ENCODE results near the gene IL3.

IL3 gene, protein sequence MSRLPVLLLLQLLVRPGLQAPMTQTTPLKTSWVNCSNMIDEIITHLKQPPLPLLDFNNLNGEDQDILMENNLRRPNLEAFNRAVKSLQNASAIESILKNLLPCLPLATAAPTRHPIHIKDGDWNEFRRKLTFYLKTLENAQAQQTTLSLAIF

DNA sequence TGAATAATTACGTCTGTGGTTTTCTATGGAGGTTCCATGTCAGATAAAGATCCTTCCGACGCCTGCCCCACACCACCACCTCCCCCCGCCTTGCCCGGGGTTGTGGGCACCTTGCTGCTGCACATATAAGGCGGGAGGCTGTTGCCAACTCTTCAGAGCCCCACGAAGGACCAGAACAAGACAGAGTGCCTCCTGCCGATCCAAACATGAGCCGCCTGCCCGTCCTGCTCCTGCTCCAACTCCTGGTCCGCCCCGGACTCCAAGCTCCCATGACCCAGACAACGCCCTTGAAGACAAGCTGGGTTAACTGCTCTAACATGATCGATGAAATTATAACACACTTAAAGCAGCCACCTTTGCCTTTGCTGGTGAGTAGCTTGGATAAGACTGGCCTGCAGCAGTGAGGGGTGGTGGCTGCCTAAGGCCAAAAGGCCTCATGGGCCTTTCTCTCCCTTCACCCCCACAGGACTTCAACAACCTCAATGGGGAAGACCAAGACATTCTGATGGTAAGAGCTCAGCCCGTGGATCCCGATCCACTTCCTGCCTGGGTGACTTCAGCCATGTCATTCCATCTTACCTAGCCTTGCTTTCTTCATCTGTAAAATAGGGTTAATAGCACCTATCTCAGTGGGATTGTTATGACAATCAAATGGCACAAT is at the start of gene IL3:
Gene IL3 (plus strand): TSS at position 155 of the 661 bp plus-strand sequence. CDS start 52 bp downstream, at position 207.
- no peak for DNase-seq

DNA sequence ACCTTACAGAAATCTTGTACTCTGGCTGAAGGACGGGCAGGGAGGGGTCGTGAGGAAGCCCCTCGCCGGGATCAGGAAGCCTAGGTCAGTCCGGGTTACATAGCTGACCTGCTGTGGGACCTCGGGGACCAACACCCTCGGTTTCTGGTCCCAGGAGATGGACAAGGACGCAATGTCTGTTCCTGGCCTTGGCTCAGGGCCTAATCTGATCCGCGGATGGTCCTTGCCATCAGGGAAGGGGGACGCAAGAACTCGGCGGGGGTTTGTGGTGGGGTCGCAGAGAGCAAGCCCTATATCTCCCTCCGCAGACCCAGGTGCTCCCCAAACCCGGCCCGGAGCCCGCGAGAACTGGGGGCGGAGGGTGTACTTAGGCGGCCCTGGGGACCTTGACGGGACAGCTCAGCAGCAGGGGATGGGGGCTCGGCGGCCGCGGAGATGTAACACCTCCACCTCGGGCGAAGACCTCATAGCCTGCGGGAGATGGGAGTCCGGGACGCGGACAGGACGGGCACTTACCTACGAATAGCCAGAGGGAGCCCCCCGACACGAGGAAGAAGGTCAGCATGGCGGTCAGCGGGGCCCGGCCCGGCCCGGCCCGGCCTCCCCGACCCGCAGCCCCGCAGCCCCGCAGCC is 49.4 kb upstream of the IL3 start:
- DNase-seq, result no peak

DNA sequence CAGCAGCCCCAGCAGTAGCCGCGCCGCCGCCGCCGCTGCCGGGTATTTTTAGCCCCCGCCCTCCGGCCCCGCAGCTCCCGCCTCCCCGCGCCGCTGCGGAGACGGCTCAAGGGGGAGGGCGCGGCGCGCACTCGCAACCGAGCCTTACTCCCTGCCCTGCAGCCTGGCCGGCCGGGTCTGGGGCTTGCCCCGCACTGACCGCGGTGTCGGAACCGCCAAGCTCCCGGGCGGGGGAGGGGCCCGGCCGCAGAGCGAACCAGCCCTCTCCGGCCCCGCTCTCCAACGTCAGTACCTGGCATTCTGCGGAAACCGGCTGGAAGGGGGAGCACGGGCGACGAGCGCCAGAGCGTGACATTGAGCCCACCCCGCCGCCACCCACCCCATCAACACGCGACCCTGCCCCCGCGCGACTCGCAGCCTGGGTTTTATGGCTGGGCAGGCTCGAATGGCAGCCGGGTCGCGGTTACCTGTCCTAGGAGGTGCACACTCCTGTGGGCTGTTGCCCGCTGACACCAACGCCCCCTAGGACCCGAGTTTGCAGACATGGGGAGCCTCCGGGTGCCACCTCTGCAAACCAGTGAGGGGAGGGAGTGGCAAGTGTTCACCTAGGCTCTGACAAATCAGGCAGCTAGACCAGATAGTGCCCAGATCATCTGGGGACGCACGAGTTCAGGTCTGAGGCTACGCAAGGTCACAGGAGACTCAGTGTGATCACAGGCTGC is 48.7 kb upstream of the IL3 start, which contains the start of gene ACSL6:
Gene ACSL6 (minus strand): TSS at position 37 of the 722 bp plus-strand sequence. CDS start 105 bp downstream, outside the sequence.
- no peak for DNase-seq

DNA sequence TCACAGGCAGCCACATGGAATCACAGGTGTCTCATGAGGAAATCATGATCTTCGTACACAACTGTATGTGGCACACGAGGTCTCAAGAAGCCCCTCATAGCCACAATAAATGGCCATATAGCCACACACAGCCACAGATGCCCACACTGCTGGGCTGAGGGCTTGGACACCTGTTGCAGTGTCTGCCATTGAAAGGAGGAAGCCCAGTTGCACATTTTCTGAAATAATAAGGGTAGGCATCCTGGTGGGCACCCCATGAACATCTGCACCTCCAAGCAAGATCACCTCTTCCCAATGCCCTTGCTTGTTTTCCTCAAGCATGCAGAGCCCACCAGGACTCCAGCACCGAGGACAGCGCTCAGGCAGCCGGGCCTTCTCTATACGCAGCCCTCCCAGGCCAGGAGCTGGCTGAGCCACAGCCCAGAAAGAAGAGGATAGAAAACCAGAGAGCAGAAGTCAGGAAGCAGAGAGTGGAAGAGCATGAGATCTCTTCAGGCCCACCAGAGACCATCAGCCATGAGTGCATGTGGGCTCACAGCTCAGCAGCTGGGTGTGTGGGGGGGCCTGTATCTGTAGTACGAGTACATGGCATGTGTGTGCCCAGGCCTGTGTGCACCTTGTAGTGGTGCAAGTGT is 48.0 kb upstream of the IL3 start:
- DNase-seq, result no peak

DNA sequence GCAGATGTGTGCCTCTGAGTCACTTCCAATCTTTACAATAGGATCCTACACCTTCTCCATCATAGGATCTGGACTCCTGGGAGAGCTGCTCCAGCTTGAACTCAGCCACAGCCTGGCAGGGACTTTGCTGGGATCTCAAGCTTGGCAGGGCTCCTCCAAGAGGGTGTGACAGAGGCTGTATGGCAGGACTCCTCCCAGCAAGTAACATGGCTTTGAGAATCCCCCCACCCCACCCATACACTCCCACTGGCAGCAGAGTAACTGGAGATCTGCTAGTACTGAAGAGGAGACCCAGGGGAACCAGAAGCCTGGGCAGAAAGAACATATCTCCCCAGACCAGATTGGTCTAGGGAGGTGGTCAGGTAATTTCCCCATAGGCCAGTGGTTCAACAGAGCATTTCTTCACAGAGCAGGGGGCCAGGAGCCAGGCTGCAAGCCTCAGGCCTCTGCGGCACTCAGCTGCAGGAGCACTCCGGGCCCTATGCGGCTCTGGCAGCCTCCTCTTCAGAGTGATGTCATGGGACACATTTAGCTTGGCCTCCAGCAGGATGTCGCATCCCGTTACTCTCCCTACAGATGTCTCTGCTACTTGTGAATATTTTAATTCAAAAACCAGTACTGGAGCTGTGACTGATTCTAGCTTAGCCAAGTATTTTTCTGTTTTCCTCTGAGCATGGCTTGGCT is 47.3 kb upstream of the IL3 start:
- no peak for DNase-seq

DNA sequence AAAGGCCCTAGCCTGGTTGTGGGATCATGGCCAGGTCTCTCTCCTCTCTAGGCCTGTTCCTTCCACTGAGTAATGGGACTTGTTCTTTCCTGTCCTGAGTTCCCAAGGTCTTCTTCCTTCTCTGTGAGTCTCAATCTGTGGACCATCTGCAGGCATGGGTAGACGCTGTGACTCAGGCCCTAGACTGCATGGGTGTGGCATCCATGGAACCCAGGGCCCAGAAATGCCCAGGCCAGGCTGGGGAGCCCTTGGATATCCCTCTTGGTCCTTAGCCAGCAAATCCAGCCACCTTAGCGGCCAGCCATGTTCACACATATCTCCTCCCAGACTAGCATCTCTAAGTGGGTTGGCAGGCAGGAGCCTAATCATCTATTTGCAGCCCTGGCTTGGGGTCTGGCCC is 46.7 kb upstream of the IL3 start:
- no peak for DNase-seq

DNA sequence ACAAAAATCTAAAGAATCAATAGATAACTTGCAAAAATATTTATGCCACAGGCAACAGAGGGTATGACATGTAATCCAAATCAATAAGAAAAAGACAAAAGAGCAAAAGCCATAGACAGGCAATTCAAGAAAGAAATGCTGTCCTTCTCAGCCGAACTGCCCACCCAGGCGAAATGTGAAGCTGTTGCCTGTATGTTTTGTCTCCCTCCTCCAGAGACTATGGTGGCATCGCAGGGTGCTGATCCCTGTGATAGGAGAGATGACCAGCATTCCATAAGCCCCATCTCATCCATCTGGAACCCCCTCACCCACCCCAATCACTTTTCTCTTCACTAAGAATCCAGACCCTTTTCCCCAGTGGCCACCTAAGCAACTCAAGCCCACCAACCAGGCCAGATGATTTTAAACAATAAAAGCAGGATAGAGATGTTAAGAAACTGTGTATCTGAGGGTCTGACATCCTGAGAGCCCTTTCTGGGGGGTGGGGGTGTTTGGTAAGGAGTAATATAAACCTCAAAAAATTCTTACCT is 43.7 kb upstream of the IL3 start:
- DNase-seq, result no peak

DNA sequence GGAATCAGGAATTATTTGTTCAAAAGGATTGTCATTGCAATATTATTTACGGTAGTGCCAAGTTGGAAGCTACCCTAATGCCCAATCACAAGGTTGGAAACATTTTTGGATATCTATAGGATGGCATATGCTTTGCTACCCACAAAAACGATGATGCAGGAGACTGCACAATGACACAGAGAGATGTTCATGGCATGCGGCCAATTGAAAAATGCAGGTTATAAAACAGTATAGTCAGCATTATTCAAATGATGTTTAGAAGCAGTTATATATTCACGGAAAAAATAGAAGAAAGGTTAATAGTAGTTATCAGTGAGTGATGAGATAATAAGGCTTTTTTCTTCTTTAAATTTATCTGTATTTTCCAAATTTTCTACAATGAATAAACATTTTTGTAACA is 43.1 kb upstream of the IL3 start:
- no peak for DNase-seq

DNA sequence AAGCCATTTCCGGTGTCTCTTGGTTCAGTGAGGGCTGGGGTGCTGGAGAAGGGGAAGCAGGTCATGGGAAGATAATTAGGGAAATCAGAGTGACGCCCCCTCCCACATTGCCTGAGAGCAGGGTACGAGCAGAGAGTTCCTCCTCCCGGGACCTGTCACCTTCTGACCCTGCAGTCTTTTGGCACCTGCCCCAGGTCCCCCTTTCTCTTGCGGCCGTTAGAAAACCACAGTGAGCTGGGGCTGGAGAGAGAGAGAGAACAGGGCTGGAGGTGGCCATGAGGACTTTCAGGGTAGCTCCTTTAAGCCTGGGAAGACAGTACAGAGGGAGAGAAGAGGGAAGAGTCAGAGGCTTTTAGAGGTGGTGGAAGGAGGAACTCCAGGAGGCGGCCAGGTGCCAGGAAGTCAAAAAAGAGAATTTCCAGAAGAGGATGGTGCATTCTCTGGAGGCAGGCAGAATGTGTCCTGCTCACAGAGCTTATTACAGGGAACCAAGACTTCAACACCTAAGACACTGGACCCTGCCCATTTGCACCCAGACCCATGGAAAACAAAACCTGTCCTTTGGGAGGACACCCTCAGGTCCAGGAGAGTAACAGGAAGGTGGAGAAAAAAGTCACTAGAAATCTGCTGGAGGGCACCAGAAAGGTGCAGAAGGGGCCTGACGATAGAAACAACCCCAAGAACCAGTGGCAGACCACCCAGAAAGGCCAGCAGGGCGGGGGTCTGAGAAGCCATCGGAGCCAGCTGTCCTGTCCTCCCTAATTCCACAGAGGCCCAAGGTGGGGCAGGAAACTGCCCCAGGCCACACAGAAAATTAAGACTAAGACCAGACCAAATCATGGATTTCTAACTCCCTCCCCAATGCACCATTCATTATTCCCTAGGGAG is 42.5 kb upstream of the IL3 start:
- DNase-seq, result no peak

DNA sequence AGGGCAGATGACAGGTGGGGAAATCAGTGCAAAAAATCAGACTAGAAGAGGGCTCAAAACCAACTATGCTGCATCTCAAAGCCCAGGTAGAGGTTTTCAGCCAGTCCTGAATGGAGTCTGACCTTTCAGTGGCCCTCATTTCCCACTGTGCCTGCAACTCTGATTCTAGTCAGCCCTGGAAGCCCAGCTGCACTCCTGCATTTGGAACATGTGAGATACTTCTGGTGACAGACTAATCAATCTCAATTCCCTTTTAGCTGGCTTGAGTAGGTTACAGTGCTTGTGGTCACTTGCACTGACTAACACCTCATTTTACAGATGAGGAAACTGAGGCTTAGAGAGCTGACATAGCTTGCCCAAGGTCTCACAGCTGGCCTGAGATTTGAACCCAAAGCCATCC is 41.1 kb upstream of the IL3 start:
- DNase-seq, result no peak

DNA sequence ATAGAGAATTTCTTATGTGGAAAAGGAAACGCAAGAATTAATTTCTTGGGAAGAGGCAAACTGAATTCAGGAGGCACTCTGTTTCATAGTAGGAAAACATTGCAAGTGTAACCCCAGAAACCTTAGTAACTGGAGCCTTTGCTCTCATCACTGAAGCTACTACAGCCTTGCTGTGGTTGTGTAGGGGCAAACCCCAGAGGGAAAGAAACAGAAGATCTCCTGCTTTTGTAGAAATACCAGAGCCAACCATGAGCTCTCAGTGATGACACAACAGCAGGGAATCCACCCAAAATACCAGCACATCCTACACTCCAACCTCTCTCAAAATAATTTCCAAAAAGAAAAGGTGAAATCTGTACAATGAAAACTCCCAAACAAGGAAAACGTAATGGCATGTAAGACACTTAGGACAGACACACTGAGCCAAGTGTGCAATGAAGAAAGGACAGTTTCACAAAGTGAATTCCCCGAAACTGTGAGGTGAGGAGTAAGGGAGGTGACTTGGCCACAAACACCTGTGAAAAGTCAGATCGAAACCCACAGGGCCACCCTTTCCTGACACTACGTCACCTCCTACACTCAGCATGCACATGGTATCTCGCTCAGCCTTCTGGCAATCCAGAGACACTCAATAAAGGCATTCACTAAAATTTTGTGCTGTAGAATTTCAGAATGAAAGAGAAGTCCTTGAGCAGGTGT is 40.4 kb upstream of the IL3 start:
- no peak for DNase-seq

DNA sequence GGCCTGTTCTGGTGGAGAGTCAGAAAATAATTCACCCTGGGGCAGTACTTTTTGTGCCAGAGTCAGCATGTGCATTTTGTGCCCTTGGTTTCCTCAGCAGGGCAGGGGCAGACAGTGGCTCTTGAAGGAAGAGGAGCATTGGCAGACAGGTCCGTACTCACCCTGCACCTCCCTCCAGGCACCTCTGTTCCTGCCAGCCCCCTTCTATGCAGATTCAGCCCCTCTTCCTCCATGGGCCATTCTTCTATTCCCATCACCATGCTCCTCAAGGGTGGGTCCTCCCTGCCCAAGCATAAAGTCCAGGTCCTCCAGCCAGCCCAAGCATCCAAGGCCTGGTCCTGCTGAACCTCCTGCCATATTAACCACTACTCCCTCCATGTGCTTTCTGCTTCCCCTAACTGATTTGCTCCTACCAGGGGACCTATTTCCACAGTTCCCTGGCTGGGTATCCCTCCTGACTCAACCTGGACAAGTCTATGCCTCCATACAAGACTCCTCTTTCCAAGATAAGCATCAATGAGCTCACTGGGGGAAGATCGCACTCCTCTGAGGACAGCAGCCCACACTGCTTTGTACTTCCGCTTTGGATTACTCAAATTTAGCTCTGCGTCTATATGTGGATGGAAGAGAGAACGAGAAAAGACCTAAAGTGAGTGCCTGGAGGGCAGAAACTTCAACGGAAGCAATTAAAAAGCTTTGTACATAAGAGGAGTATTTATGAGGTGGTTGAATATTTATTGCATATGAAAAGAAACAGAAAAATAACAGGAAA is 39.7 kb upstream of the IL3 start:
- DNase-seq, result no peak

DNA sequence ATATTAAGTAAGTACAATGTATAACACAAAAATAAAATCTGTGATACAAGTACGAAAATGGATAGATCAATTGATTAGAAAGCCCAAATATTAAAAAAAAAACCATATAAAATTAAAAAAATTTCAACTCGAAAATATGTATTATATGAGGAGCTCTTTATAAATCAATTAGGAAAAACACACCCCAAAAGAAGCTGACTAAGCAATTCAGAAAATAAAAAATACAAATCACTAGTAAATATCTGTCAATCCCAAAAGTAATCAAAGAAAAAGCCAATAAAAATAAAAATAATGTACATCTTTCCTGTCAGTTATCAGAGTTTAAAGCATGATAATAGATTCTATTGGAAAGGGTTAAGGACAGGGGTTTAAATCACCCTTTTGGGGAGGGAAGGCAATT is 38.8 kb upstream of the IL3 start:
- no peak for DNase-seq

DNA sequence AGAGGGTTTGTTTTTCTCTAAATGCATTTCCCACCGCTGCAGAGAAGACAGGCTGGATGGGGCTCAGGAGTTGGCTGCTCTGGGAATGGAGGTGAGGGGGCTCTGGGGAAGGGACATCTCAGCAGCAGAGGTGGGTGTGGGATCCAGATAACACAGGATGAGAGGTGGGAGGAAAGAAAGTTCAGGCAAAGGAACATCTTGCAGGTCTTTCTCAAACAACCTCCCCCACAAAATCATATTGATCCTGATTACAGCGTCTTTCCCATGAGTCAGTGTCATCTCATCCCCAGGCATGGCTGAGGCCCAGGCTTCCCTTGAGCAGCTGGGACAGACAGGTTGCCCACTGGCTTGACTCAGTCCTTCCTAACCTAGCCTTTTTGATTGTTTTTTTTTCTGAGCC is 37.7 kb upstream of the IL3 start:
- DNase-seq, result no peak

DNA sequence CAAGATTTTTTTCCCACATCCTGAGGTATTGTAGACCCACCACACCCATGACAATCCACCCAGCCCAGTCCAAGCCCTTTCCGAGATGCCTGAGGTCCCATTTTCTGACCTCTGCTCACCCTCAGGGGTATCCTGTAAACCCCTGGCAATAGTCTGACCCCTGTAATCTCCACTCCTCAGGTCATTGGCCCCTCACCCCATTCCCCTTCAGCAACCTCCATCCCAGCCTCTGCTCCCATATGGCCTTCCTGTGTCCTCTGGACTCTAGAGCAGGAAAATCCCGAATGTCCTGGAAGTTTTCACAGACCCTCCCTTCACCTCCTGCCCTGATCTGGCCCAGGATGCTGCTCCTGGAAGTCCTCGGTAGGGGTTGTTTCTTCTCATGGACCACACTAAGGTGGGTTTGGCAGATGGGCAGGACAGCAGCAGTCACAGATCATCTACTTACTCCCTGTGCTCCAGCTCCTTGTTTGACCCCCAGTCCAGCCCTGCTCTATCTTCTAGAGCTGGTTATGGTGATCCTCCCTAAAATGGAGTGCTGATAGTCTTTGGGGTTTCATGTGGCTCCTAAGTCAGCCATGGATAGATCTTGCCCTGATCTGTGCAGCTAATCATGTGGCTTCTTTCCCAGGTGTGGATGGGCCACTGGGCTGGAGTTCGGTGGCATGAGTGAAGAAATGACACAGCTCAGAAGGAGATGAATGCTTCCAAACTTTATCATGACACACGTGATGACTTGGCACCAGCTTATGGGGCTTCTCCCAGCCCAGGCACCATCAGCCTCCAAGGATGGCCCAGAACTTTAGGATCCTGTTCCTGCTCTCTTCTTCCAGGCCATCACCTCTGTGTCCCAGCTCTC is 37.0 kb upstream of the IL3 start:
- no peak for DNase-seq

DNA sequence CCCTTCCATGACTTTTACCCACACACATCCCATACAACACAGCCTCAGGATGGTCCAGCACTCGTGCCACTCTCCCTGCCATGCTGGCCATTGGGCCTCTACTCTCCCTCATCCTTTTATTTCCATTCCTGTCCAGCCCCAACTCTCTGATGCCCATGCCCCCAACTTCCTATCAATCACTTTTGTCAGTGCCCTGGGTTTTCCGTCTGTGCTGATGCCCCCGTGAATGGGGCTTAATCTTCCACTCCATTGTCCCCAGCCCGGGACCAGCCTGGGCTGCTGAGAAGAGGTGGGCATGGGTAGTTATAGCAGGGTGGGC is 36.4 kb upstream of the IL3 start:
- no peak for DNase-seq

DNA sequence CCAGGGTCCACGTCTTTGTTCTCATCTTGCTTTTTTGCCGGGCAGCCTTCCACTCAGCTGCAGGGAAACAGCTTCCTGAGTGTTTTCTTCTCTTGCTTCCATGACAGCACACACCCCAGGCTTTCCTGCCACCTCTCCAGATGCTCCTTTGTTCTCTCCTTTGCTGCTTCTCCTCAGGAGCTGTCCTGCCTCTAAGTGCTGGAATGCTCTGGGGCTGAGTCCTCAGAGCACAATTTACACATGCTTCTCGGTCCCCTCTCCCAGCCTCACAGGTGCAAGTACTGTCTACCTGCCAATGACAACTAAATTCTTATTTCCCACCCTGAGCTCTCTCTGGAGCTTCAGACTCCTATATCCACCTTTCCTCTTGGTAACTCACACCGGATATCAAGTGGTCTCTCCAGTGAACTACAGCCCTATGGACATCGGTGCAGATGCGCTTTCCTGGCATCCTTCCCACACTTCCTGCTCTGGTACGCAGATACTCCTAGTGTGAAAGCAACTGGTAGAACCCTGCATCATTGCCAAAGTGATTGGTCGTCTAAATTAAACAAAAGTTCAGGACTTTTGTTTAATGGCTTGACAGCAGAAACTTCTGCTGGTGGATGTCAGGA is 35.6 kb upstream of the IL3 start:
- DNase-seq, result no peak

DNA sequence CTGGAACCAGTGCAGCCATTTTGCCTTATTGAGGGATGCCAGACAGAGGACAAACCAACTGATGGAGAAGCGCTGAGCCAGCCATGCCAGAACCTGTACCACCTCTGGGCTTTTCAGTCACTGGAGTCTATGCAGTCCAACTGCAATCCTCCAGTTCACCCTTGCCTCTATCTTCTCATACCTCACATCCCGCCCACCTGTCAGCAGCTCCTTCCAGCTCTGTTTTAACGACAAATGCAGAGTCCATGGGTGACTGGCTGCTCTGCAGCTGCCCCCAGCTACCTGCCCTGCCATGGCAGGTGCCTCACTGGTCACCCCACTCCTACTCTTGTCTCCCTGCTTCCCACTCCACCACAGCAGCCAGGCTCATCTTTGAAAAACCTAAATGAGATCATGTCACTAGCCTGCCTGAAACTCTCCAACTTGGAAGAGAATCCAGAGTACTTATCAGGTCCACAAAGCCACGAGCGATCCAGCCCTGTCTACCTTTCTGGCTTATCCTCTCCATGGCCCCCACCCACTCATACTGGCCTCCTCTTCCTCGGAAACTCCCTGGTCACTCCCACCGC is 35.0 kb upstream of the IL3 start:
- DNase-seq, result no peak
